Melanocyte of skin (primary cell): ENCODE data around the gene ZFP3. TPM values are rescaled to one million over a fixed set of nuclear protein-coding genes. Genes with fewer than 3 reads are reported as not detected.

Source experiments
- small RNA-seq, 2 donors: library from RNA; depleted of rRNA; stranded (forward); fragments of <200 nt; gene quantifications; one replicate each; pipeline ENCODE3, GENCODE V24; 2012
- total RNA-seq, 2 donors: library from RNA; depleted of rRNA; stranded (reverse); fragments of >200 nt; gene quantifications; 2 replicates each; pipeline ENCODE4 v1.2.3, GENCODE V29; 2012

The ZFP3 gene
- 1 to 10 TPM in 1 of 2 donors, under 1 TPM in 1; 0.67 to 1.7 TPM for total RNA-seq

DNA sequence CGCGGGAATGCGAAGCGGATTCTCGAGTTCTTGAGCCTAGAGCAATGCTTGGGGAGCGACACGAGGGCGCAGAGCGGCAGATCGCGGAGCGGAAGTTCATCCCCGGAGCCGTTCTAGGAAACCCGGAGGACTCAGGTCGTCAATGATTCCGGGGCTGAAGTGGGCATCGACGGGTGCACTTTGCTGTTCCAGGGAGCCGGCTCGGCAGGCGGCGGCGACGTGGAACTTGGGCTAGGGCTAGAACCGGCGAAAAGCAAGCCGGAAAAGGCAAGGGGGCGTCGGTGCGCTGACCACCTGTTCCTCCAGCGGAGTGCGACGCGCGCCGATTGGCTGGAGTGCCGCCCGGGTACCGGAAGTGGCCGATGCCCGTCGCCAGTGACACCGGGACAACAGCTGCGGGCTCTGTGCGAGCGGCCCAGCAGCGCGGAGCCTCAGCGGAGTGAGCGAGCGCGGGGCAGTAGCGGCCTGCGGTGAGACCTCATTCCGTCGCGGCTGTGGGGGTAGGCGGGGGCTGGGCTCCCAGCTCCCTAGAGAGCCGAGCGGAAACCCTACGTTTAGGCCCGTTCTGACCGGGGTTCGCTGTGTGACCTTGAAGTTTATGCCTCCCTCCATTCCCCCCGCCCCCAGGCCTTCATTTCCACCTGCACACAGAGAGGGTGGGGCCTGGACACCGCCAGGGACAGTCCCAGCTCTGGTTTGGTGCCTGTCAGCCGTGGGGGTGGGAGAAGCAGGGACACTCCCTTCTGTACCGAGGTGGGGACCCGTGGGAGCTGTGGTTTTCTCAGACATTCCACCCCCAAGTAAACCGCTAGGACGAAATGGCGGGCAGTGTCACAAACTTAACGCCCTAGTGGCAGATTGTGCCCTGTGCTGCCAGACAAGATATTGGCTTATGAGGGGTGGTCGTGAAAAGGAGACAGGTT lies at the start of gene ZFP3:
ZFP3 (plus strand) TSS at position 362 of the 923 bp plus-strand sequence. CDS start 13,038 bp downstream, outside the sequence.

DNA sequence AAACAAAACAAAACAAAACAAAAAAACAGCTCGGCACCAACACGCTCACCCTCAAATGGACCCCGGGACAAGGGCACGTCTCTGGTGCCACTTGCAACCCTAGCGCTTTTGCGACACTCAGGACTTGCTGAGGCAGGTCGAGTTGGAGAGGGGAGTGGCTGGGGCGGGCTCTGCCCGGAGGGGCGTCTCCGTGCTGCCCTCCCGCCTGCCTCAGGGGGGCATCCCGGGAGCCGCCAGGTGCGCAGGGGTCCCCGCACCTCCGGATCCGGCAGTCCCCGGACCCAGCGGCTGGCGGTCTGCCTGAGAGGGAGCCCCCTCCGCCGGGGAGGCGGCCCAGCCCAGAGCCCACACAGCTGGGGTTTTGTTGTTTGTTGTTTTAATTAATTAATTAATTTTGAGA lies 43.0 kb upstream of the ZFP3 start, which contains the start of gene SLC52A1:
SLC52A1 (minus strand) TSS at position 112 of the 400 bp plus-strand sequence. CDS start 820 bp downstream, outside the sequence.

DNA sequence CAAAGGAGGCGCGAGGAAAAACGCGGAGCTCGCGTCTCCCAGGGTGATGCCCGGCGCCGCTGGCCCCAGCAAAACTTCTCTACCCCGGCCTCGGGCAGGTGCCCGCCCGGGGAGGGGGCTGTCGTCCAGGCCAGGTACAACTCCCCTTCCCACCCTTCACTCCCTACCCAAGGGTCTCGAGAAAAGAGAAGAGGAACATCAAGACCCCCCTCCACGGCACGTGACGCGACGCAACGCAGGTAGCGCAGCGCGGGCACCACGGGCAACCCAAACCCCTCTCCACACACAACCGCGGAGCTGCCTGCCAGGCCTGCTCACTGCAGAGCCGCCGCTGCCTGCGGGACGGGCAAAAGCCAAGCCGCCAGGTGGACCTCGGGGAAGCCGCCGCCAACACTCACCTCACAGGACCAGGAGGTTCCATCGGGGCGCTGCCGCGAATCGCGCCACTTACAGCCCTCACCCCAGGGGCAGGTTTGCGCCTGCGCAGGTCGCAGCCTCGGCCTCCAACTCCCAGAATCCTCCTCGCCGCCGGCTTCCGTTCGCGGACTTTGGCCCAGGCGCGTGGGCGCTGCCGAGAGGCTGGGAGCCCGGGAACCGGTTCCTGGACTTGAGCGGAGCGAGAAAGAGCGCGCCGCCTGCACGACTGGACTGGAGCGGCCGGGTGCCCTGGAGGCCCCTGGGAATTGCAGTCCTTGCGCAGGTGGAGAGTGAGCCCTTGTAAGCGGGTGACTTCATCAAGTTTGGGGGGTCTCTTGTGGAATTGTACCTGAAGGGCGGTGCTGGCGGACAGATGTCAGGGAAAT lies 33.3 kb downstream of the ZFP3 start, which contains the start of gene ZNF232:
ZNF232 (minus strand) TSS at position 477 of the 803 bp plus-strand sequence; CDS start at position 421, 56 bp downstream.

DNA sequence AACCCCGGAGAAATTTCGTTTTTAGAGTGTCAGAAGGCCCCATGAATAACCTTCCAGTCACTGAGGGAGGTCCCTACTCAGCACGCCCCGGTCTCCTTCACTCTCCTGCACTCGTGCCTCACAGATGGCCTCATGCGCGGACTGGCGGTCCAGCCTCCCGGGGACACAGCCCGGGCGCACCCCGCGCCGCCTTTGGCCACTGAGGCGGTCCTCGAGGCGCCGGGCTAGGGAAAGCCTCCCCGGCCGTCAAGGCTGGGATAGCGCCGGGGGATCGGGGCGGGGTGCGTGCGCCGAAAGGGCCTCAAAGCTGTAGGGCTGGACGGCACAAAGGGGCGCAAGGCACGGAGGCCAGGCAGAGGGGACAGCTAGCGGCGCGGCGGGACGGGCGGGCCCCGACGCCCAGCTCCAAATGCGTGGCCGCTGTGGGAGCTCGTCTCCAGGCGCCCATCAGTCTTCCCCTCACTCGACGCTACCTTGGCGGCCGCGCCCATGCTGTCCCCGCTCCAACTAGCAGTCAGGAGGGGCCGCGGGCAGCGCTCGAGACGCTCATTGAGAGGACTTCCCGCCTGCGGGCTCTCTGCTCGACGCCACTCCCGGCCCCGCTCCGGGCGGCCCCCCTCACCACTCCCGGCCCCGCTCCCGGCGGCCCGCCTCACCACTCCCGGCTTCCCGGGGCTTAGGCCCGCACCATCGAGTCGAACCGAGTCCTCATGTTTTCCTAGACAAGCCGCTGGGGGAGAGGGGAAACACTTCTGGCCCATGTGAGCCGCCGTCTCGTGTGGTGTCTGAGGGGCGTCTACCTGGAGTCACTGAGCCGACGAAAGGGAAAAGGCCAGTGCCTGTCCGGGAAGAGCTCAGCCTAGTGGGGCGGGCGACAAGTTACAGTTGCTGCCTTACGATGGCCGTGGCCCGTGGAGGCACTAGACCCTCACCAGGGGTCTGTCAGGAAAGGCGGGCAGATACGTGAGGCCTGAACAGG lies 37.7 kb downstream of the ZFP3 start, which contains the start of gene USP6:
USP6 (plus strand) TSS at position 360 of the 979 bp plus-strand sequence. CDS start 14,336 bp downstream, outside the sequence.

Small RNAs within 50 kb of the gene (small RNA-seq; reads per million reads assigned to genes)
- 0 reads per million in 2 donors for gene AC012146.4

Other genes with a start within 250 kb of the ZFP3 start
- gene MINK1, start 245.1 kb upstream of the ZFP3 start, total RNA-seq: 10 to 100 TPM; 37.6 to 40.6 TPM
- gene C17orf107, start 178.9 kb upstream of the ZFP3 start, total RNA-seq: under 1 TPM in 1 of 2 donors, not detected in 1; 0.69 TPM
- gene CHRNE, start 175.4 kb upstream of the ZFP3 start, total RNA-seq: under 1 TPM in 1 of 2 donors, not detected in 1; 0.69 TPM
- not detected for gene GP1BA, start 146.2 kb upstream of the ZFP3 start, total RNA-seq
- gene SLC25A11, start 138.4 kb upstream of the ZFP3 start, total RNA-seq: 100 to 1,000 TPM in 1 of 2 donors, 10 to 100 TPM in 1; 92.9 to 111 TPM
- gene RNF167, start 138.2 kb upstream of the ZFP3 start, total RNA-seq: 10 to 100 TPM; 32.0 to 42.0 TPM
- 100 to 1,000 TPM; 444 to 707 TPM for gene PFN1, start 129.9 kb upstream of the ZFP3 start, total RNA-seq
- 1 to 10 TPM; 2.7 to 5.5 TPM for gene ENO3, start 127.3 kb upstream of the ZFP3 start, total RNA-seq
- 10 to 100 TPM; 22.4 to 30.0 TPM for gene SPAG7, start 110.7 kb upstream of the ZFP3 start, total RNA-seq
- 10 to 100 TPM in 1 of 2 donors, 1 to 10 TPM in 1; 9.0 to 20.0 TPM for gene CAMTA2, start 90.8 kb upstream of the ZFP3 start, total RNA-seq
- under 1 TPM; under 0.01 to 0.69 TPM for gene INCA1, start 80.9 kb upstream of the ZFP3 start, total RNA-seq
- 10 to 100 TPM; 25.1 to 29.6 TPM for gene KIF1C, start 80.5 kb upstream of the ZFP3 start, total RNA-seq
- not detected for gene SLC52A1, start 43.0 kb upstream of the ZFP3 start, total RNA-seq
- gene ZNF232, start 33.4 kb downstream of the ZFP3 start, total RNA-seq: 1 to 10 TPM; 5.2 to 8.7 TPM
- not detected for gene USP6, start 37.6 kb downstream of the ZFP3 start, total RNA-seq
- 10 to 100 TPM; 11.4 to 14.3 TPM for gene ZNF594, start 113.4 kb downstream of the ZFP3 start, total RNA-seq
- not detected for gene SCIMP, start 156.4 kb downstream of the ZFP3 start, total RNA-seq
- 10 to 100 TPM; 35.4 to 35.6 TPM for gene RABEP1, start 203.8 kb downstream of the ZFP3 start, total RNA-seq